Measurements from ENCODE around the gene ABTB1. TPM values are rescaled to one million over a fixed set of nuclear protein-coding genes. Genes with fewer than 3 reads are reported as not detected.

The ABTB1 gene
- total and polyA plus RNA-seq, 5 donors from 2014 or later = 120 to 130 (median 123) TPM

DNA sequence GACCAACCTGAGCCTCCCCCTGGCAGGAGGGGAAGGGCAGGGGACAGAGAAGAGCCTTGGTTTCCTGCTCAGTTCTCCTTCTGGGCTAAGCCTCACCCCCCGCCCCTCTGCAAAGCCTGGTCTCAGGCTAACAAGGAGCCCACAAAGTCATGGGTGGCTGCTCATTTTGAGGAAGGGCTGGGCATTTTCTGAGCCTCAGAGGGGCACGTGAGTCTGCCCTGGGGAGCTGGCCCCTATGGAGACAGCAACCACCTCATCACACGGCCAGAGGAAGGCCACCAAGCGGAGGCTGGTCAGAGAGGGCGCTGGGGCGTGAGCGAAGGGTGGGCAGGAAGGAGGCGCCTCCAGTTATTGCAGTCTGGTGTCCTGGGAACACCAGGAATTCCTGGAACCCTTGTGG, 18.7 kb downstream of the ABTB1 start:
- Histone ChIP-seq H3K27me3 (ENCODE audit: control insufficient read depth, insufficient read depth, low read length) (no peaks in the 10 kb centered on the region), H3K4me1 (ENCODE audit: control insufficient read depth, insufficient read depth, low read length, poor library complexity, severe bottlenecking) (no peaks in the 10 kb centered on the region), H3K9me3 (ENCODE audit: control insufficient read depth in 2 of 2, low read length in 2 of 2) (no peaks in the 10 kb centered on the region), H3K36me3 (ENCODE audit: control insufficient read depth, insufficient read depth, low read length) (no peaks in the 10 kb centered on the region), H3K4me3 (ENCODE audit: low read depth, low read length) (no peak overlapping the region), H3K27ac (ENCODE audit: insufficient read depth, low read length, poor library complexity, severe bottlenecking) (no peak overlapping the region)
- Mint-ChIP-seq H3K36me3 (no peaks in the 10 kb centered on the region), H3K27me3 (peaks cover 5% of the 10 kb centered on the region), H3K4me3 (no peak overlapping the region), H3K9me3 (peaks cover 0 to 1% (median 0%) of the 10 kb centered on the region in 7 donors), H3K27ac (no peak overlapping the region), H3K4me1 (no peaks in the 10 kb centered on the region)
- no peak for DNase-seq
- no peak for ATAC-seq (ENCODE audit: low read depth in 2 of 2)

GRCh38 chr3:127691974-127692373, 19.2 kb downstream of the ABTB1 start:
- peaks cover 5% of the 10 kb centered on the region for H3K27me3 Mint-ChIP-seq
- Histone ChIP-seq H3K27me3 (ENCODE audit: control insufficient read depth, insufficient read depth, low read length) (no peaks in the 10 kb centered on the region), H3K9me3 (ENCODE audit: control insufficient read depth in 2 of 2, low read length in 2 of 2) (no peaks in the 10 kb centered on the region)

GRCh38 chr3:127692501-127693335, 20.0 kb downstream of the ABTB1 start:
- Histone ChIP-seq H3K4me1 (ENCODE audit: control insufficient read depth, insufficient read depth, low read length, poor library complexity, severe bottlenecking) (no peaks in the 10 kb centered on the region), H3K27me3 (ENCODE audit: control insufficient read depth, insufficient read depth, low read length) (no peaks in the 10 kb centered on the region), H3K27ac (ENCODE audit: insufficient read depth, low read length, poor library complexity, severe bottlenecking) (no peak overlapping the region), H3K36me3 (ENCODE audit: control insufficient read depth, insufficient read depth, low read length) (no peaks in the 10 kb centered on the region), H3K9me3 (ENCODE audit: control insufficient read depth in 2 of 2, low read length in 2 of 2) (no peaks in the 10 kb centered on the region), H3K4me3 (ENCODE audit: low read depth, low read length) (no peak overlapping the region)
- H3K4me1 Mint-ChIP-seq = peaks cover 0 to 2% (median under 1%) of the 10 kb centered on the region in 4 donors
- ATAC-seq (ENCODE audit: low read depth in 2 of 2) (no peak), DNase-seq (no peak)
- H3K27me3 Mint-ChIP-seq = peaks cover 5% of the 10 kb centered on the region
- H3K4me3 Mint-ChIP-seq = no peak overlapping the region
- H3K36me3 Mint-ChIP-seq = no peaks in the 10 kb centered on the region
- peaks cover 0 to 1% (median 0%) of the 10 kb centered on the region in 7 donors for H3K9me3 Mint-ChIP-seq
- H3K27ac Mint-ChIP-seq = no peak overlapping the region

More at GRCh38 chr3:127691974-127692373, 19.2 kb downstream of the ABTB1 start:
- Mint-ChIP-seq H3K9me3 (peaks cover 0 to 1% (median 0%) of the 10 kb centered on the region in 7 donors), H3K4me1 (no peaks in the 10 kb centered on the region), H3K36me3 (no peaks in the 10 kb centered on the region), H3K4me3 (no peak overlapping the region), H3K27ac (no peak overlapping the region)
- DNase-seq (no peak), ATAC-seq (ENCODE audit: low read depth in 2 of 2) (no peak)
- Histone ChIP-seq H3K36me3 (ENCODE audit: control insufficient read depth, insufficient read depth, low read length) (no peaks in the 10 kb centered on the region), H3K4me3 (ENCODE audit: low read depth, low read length) (no peak overlapping the region), H3K4me1 (ENCODE audit: control insufficient read depth, insufficient read depth, low read length, poor library complexity, severe bottlenecking) (no peaks in the 10 kb centered on the region), H3K27ac (ENCODE audit: insufficient read depth, low read length, poor library complexity, severe bottlenecking) (no peak overlapping the region)

DNA sequence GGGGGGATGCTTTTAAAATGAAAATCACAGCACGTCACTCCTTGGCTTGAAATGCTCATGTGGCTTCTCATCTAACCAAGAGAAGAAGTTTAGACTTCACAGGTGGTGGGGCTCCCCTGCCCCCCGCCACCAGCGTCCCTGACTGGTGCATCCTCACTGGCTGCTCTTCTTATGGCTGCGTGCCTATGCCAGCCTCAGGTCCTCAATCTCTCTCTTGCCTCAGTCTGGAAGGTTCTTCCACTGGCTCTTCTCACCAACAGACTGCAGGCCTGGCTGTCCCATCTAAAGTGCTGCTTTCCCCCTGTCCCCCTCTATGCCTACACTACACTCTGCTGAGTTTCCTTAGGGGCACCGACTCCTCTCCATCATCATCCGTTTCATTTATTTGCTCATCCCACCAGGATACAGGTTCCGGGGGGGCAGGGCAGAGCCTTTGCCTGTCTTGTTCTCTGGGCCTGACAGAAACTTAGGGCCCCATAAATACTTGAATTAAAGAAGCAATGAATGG, 20.6 kb downstream of the ABTB1 start:
- H3K27me3 ChIP-seq (ENCODE audit: control insufficient read depth, insufficient read depth, low read length) = no peaks in the 10 kb centered on the region
- no peak for DNase-seq
- no peak overlapping the region for H3K4me3 ChIP-seq (ENCODE audit: low read depth, low read length)
- Mint-ChIP-seq H3K4me3 (no peak overlapping the region), H3K9me3 (peaks cover 0 to 1% (median 0%) of the 10 kb centered on the region in 7 donors), H3K4me1 (peaks cover 0 to 2% (median under 1%) of the 10 kb centered on the region in 4 donors), H3K36me3 (no peaks in the 10 kb centered on the region), H3K27me3 (peaks cover 5% of the 10 kb centered on the region), H3K27ac (no peak overlapping the region)
- no peak overlapping the region for H3K27ac ChIP-seq (ENCODE audit: insufficient read depth, low read length, poor library complexity, severe bottlenecking)
- no peaks in the 10 kb centered on the region for H3K36me3 ChIP-seq (ENCODE audit: control insufficient read depth, insufficient read depth, low read length)
- H3K9me3 ChIP-seq (ENCODE audit: control insufficient read depth in 2 of 2, low read length in 2 of 2) = no peaks in the 10 kb centered on the region
- H3K4me1 ChIP-seq (ENCODE audit: control insufficient read depth, insufficient read depth, low read length, poor library complexity, severe bottlenecking) = no peaks in the 10 kb centered on the region
- ATAC-seq (ENCODE audit: low read depth in 2 of 2) = no peak

- Histone ChIP-seq H3K4me3 (ENCODE audit: low read depth, low read length) (no peak overlapping the region), H3K27me3 (ENCODE audit: control insufficient read depth, insufficient read depth, low read length) (no peaks in the 10 kb centered on the region), H3K4me1 (ENCODE audit: control insufficient read depth, insufficient read depth, low read length, poor library complexity, severe bottlenecking) (no peaks in the 10 kb centered on the region), H3K27ac (ENCODE audit: insufficient read depth, low read length, poor library complexity, severe bottlenecking) (no peak overlapping the region), H3K36me3 (ENCODE audit: control insufficient read depth, insufficient read depth, low read length) (no peaks in the 10 kb centered on the region), H3K9me3 (ENCODE audit: control insufficient read depth in 2 of 2, low read length in 2 of 2) (no peaks in the 10 kb centered on the region)
- peaks cover 0 to 2% (median under 1%) of the 10 kb centered on the region in 4 donors for H3K4me1 Mint-ChIP-seq
- peak; percentile 26 to 73 (median 57) for DNase-seq
- H3K36me3 Mint-ChIP-seq = no peaks in the 10 kb centered on the region
- peaks cover 5% of the 10 kb centered on the region for H3K27me3 Mint-ChIP-seq
- peak; percentile 59 to 79 for ATAC-seq (ENCODE audit: low read depth in 2 of 2)
- H3K27ac Mint-ChIP-seq = no peak overlapping the region
- no peak overlapping the region for H3K4me3 Mint-ChIP-seq
- peaks cover 0 to 1% (median 0%) of the 10 kb centered on the region in 7 donors for H3K9me3 Mint-ChIP-seq
Observed at GRCh38 chr3:127694467-127695215, 21.9 kb downstream of the ABTB1 start.

- Histone ChIP-seq H3K9me3 (ENCODE audit: control insufficient read depth in 2 of 2, low read length in 2 of 2) (no peaks in the 10 kb centered on the region), H3K4me3 (ENCODE audit: low read depth, low read length) (no peak overlapping the region), H3K4me1 (ENCODE audit: control insufficient read depth, insufficient read depth, low read length, poor library complexity, severe bottlenecking) (no peaks in the 10 kb centered on the region), H3K36me3 (ENCODE audit: control insufficient read depth, insufficient read depth, low read length) (no peaks in the 10 kb centered on the region), H3K27me3 (ENCODE audit: control insufficient read depth, insufficient read depth, low read length) (no peaks in the 10 kb centered on the region), H3K27ac (ENCODE audit: insufficient read depth, low read length, poor library complexity, severe bottlenecking) (no peak overlapping the region)
- peaks cover 11% of the 10 kb centered on the region for H3K27me3 Mint-ChIP-seq
- peak overlapping the region in 2 of 3 donors; percentile 14 to 77 for H3K27ac Mint-ChIP-seq
- peaks cover 0 to 2% (median under 1%) of the 10 kb centered on the region in 4 donors for H3K4me1 Mint-ChIP-seq
- H3K9me3 Mint-ChIP-seq = peaks cover 0 to 1% (median 0%) of the 10 kb centered on the region in 7 donors
- DNase-seq (peak; percentile 11 to 64 (median 38)), ATAC-seq (ENCODE audit: low read depth in 2 of 2) (peak; percentile 44 to 53)
- no peaks in the 10 kb centered on the region for H3K36me3 Mint-ChIP-seq
- no peak overlapping the region for H3K4me3 Mint-ChIP-seq
Observed at GRCh38 chr3:127697551-127698240, 24.9 kb downstream of the ABTB1 start.

DNA sequence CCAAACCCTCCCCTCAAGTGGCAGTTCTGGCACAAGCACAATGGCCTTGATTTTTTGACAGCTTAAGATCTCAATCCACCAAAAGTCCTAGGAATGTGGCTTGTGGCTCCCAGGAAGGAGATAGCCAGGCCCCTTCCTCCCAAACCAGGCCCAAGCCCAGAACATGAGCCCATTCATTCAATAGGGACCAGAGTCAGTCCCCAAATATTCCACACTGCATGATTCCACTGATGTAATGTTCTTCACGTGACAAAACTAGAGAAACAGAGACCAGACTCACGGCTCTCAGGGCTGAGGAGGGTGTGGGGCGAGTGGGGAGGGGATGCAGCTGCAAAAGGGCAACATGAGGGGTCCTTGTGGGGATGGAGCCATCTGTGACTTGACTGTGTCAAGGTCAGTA, 25.5 kb downstream of the ABTB1 start:
- peaks cover 0 to 2% (median under 1%) of the 10 kb centered on the region in 4 donors for H3K4me1 Mint-ChIP-seq
- peaks cover 0 to 1% (median 0%) of the 10 kb centered on the region in 7 donors for H3K9me3 Mint-ChIP-seq
- no peaks in the 10 kb centered on the region for H3K36me3 Mint-ChIP-seq
- Histone ChIP-seq H3K9me3 (ENCODE audit: control insufficient read depth in 2 of 2, low read length in 2 of 2) (no peaks in the 10 kb centered on the region), H3K27me3 (ENCODE audit: control insufficient read depth, insufficient read depth, low read length) (no peaks in the 10 kb centered on the region), H3K27ac (ENCODE audit: insufficient read depth, low read length, poor library complexity, severe bottlenecking) (no peak overlapping the region), H3K36me3 (ENCODE audit: control insufficient read depth, insufficient read depth, low read length) (no peaks in the 10 kb centered on the region), H3K4me3 (ENCODE audit: low read depth, low read length) (no peak overlapping the region), H3K4me1 (ENCODE audit: control insufficient read depth, insufficient read depth, low read length, poor library complexity, severe bottlenecking) (no peaks in the 10 kb centered on the region)
- ATAC-seq (ENCODE audit: low read depth in 2 of 2) (no peak), DNase-seq (no peak)
- no peak overlapping the region for H3K4me3 Mint-ChIP-seq
- H3K27me3 Mint-ChIP-seq = peaks cover 11% of the 10 kb centered on the region
- H3K27ac Mint-ChIP-seq = no peak overlapping the region
